HEK293 (cell line): ENCODE results near the gene LRFN2.
A peak's percentile ranks its signal among the peaks of the same experiment; 100 is the strongest.

ENCODE experiments used
- CTCF ChIA-PET: fragments of 350-600 bp; formaldehyde crosslinking; extraction: SDS; loops from one replicate; lab custom pipeline; 2021; ENCODE audit warnings: antibody characterized with exemption; lab: Yijun Ruan, JAX
- POLR2A ChIA-PET: fragments of 300-600 bp; formaldehyde crosslinking; extraction: SDS; loops from one replicate; lab custom pipeline; 2020; ENCODE audit warnings: antibody characterized with exemption, inconsistent platforms; lab: Yijun Ruan, JAX
- H3K27ac ChIP-seq: fragments of 200-500 bp; sonication (Bioruptor generic); 2 replicates; pipeline ENCODE4 v1.5.1; 2014; ENCODE audit warnings: low read depth, low read length, control low read depth, inconsistent platforms; ENCODE audit errors: extremely low read depth
- H3K36me3 ChIP-seq, 2 experiments: fragments of 200-500 bp in 1 of 2; sonication (Bioruptor generic) in 1 of 2; 1 replicate in 1 of 2; 2 replicates in 1 of 2; pipeline ENCODE4 v1.5.1; 2014 to 2017; ENCODE audit warnings: inconsistent platforms in 2 of 2, low read length in 2 of 2; ENCODE audit not compliant: control insufficient read depth in 2 of 2, insufficient read depth in 1 of 2
- H3K4me1 ChIP-seq: fragments of 200-500 bp; sonication (Bioruptor generic); 2 replicates; pipeline ENCODE4 v1.5.1; 2014; ENCODE audit warnings: mild to moderate bottlenecking, low read length, inconsistent platforms; ENCODE audit not compliant: control insufficient read depth, insufficient read depth
- H3K4me3 ChIP-seq: 2 replicates; pipeline ENCODE4 v1.5.1; 2011; ENCODE audit warnings: low read depth, mild to moderate bottlenecking, control low read depth, low read length, moderate library complexity
- H3K9me3 ChIP-seq: fragments of 200-500 bp; sonication (Bioruptor generic); 2 replicates; pipeline ENCODE4 v1.5.1; 2014; ENCODE audit warnings: low read depth, low read length, inconsistent platforms; ENCODE audit not compliant: control insufficient read depth, insufficient read depth
- BCL6B ChIP-seq: fragments of 450-650 bp; formaldehyde crosslinking; IDR thresholded peaks from 2 replicates; pipeline ENCODE4 v1.5.1; 2017; ENCODE audit warnings: missing biosample characterization, missing genetic modification characterization
- EGR2 ChIP-seq: fragments of 450-650 bp; formaldehyde crosslinking; IDR thresholded peaks from 2 replicates; pipeline ENCODE4 v1.5.1; 2016; ENCODE audit warnings: low read depth, missing biosample characterization, missing genetic modification characterization
- MYNN ChIP-seq: fragments of 450-650 bp; formaldehyde crosslinking; IDR thresholded peaks from 2 replicates; pipeline ENCODE4 v1.5.1; 2016; ENCODE audit warnings: missing biosample characterization, missing genetic modification characterization, borderline replicate concordance
- ZFHX2 ChIP-seq: fragments of 450-650 bp; formaldehyde crosslinking; conservative IDR thresholded peaks from 2 replicates; pipeline ENCODE4 v1.5.1; 2016; ENCODE audit warnings: missing biosample characterization, missing genetic modification characterization
- ZNF184 ChIP-seq: fragments of 450-650 bp; IDR thresholded peaks from 2 replicates; pipeline ENCODE4 v1.5.1; 2018; ENCODE audit warnings: missing biosample characterization, mild to moderate bottlenecking, missing genetic modification characterization
- ZNF202 ChIP-seq: fragments of 450-650 bp; formaldehyde crosslinking; IDR thresholded peaks from 2 replicates; pipeline ENCODE4 v1.5.1; 2016; ENCODE audit warnings: missing biosample characterization, missing genetic modification characterization, borderline replicate concordance
- ZNF510 ChIP-seq: fragments of 450-650 bp; formaldehyde crosslinking; IDR thresholded peaks from 2 replicates; pipeline ENCODE4 v1.5.1; 2018; ENCODE audit warnings: mild to moderate bottlenecking, missing genetic modification characterization, missing biosample characterization; ENCODE audit not compliant: insufficient replicate concordance
- ZNF530 ChIP-seq: fragments of 450-650 bp; formaldehyde crosslinking; IDR thresholded peaks from 2 replicates; pipeline ENCODE4 v1.5.1; 2016; ENCODE audit warnings: low read depth, missing biosample characterization, missing genetic modification characterization
- ZNF654 ChIP-seq: fragments of 450-650 bp; formaldehyde crosslinking; IDR thresholded peaks from 2 replicates; pipeline ENCODE4 v1.5.1; 2016; ENCODE audit warnings: low read depth, missing biosample characterization, missing genetic modification characterization
- ZNF830 ChIP-seq: fragments of 450-650 bp; IDR thresholded peaks from 2 replicates; pipeline ENCODE4 v1.5.0; 2018; ENCODE audit warnings: missing biosample characterization, missing genetic modification characterization, low read depth, mild to moderate bottlenecking, moderate library complexity
- ZSCAN4 ChIP-seq: fragments of 450-650 bp; formaldehyde crosslinking; IDR thresholded peaks from 2 replicates; pipeline ENCODE4 v1.5.1; 2017; ENCODE audit warnings: missing biosample characterization, missing genetic modification characterization
- TF ChIP-seq, protein P1 (sequence below): fragments of 450-650 bp; formaldehyde crosslinking; IDR thresholded peaks from 2 replicates; pipeline ENCODE4 v1.5.1; 2017; ENCODE audit warnings: missing biosample characterization, mild to moderate bottlenecking, missing genetic modification characterization, moderate library complexity

Gene LRFN2

GRCh38 chr6:40356242-40356910 is 230.8 kb downstream of the LRFN2 start:
- CTCF ChIA-PET: interaction anchor here (0.6 to 1.3 kb wide), 2 partner anchors 8 to 564 kb away, joined by 3 read pairs; no protein-coding TSS in a partner anchor
- Histone ChIP-seq H3K27ac (no peak overlapping the region), H3K9me3 (no peaks in the 10 kb centered on the region; the same call in 1 of the 2 replicates), H3K4me3 (no peak overlapping the region), H3K4me1 (no peaks in the 10 kb centered on the region), H3K36me3 (no peaks in the 10 kb centered on the region)
- TF ChIP-seq ZNF202 (no peak), ZNF830 (tag by site-specific recombination) (no peak), ZNF510 (tag by site-specific recombination) (no peak)
- POLR2A ChIA-PET: no interaction called here

- no peaks in the 10 kb centered on the region for H3K4me1 ChIP-seq
- H3K27ac ChIP-seq: no peak overlapping the region
- no peaks in the 10 kb centered on the region; the same call in 1 of the 2 replicates for H3K9me3 ChIP-seq
- POLR2A ChIA-PET: no interaction called here
- H3K4me3 ChIP-seq: no peak overlapping the region
- no peaks in the 10 kb centered on the region for H3K36me3 ChIP-seq
- CTCF ChIA-PET: interaction anchor here (1.2 kb wide), 1 partner anchor 10 kb away, joined by 3 read pairs; no protein-coding TSS in a partner anchor
- TF ChIP-seq ZNF184 (tag by site-specific recombination) (no peak), BCL6B (no peak), MYNN (no peak)
- TF ChIP-seq, protein P1, sequence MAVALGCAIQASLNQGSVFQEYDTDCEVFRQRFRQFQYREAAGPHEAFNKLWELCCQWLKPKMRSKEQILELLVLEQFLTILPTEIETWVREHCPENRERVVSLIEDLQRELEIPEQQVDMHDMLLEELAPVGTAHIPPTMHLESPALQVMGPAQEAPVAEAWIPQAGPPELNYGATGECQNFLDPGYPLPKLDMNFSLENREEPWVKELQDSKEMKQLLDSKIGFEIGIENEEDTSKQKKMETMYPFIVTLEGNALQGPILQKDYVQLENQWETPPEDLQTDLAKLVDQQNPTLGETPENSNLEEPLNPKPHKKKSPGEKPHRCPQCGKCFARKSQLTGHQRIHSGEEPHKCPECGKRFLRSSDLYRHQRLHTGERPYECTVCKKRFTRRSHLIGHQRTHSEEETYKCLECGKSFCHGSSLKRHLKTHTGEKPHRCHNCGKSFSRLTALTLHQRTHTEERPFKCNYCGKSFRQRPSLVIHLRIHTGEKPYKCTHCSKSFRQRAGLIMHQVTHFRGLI (tag by site-specific recombination): no peak
These were observed 231.6 kb downstream of the LRFN2 start for GRCh38 chr6:40355532-40355931.

DNA sequence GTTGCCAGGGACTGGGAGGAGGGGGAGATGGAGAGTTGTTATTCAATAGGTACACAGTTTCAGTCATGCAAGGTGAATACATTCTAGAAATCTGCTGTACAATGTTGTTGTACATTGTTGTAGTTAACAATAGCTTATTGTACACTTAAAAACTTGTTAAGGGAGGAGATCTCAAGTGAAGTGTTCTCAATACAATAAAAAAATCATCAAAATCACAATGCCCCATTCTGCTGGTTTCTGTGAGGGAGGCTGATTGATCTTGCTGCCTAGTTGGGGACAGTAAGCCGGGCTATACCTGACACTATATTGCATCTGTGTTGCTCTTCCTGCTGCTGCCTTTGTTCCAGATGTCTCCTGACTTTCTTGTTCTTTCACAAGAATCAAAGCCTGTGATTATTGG is 232.1 kb downstream of the LRFN2 start:
- no peak for TF ChIP-seq ZNF654 (tag by site-specific recombination)
- ChIA-PET POLR2A (no interaction called here), CTCF (interaction anchor here (0.6 to 1.2 kb wide), 2 partner anchors 9 to 1282 kb away, joined by 3 to 4 read pairs; no protein-coding TSS in a partner anchor)
- Histone ChIP-seq H3K36me3 (no peaks in the 10 kb centered on the region), H3K9me3 (no peaks in the 10 kb centered on the region; the same call in 1 of the 2 replicates), H3K27ac (no peak overlapping the region), H3K4me1 (no peaks in the 10 kb centered on the region), H3K4me3 (no peak overlapping the region)

- ChIA-PET CTCF (no interaction called here), POLR2A (no interaction called here)
- Histone ChIP-seq H3K4me3 (no peak overlapping the region), H3K4me1 (no peaks in the 10 kb centered on the region), H3K36me3 (no peaks in the 10 kb centered on the region), H3K9me3 (no peaks in the 10 kb centered on the region; the same call in 1 of the 2 replicates), H3K27ac (no peak overlapping the region)
- TF ChIP-seq ZFHX2 (tag by site-specific recombination) (peak; percentile 37; the same call in 1 of the 2 replicates), ZNF530 (no peak), EGR2 (tag by site-specific recombination) (peak; percentile 20; the same call in 1 of the 2 replicates), ZSCAN4 (no peak)
These were observed 233.2 kb downstream of the LRFN2 start for GRCh38 chr6:40353967-40354452.
